Esophagus squamous epithelium (tissue), 4 donors: Measurements from ENCODE around the gene NFS1.

Experiments used
- CTCF ChIP-seq, 6 experiments: fragments of 450-650 bp in 4 of 6; fragments of 200-600 bp in 2 of 6; sonication (generic) in 2 of 6; IDR thresholded peaks; one replicate each; pipeline ENCODE4 v1.5.1; 2016 to 2019; ENCODE audit warnings: antibody characterized with exemption in 6 of 6, mild to moderate bottlenecking in 4 of 6, moderate library complexity in 4 of 6
- POLR2A ChIP-seq, 4 donors: fragments of 450-650 bp; IDR thresholded peaks; one replicate each; pipeline ENCODE4 v1.6.1; 2017; ENCODE audit warnings: antibody characterized with exemption in 4 of 4, mild to moderate bottlenecking in 4 of 4, moderate library complexity in 3 of 4

GRCh38 chr20:35629427-35630145 lies 69.6 kb downstream of the NFS1 start:
- TF ChIP-seq CTCF (IDR thresholded peaks at IDR 0.05): no peak
- TF ChIP-seq POLR2A (IDR thresholded peaks at IDR 0.05): no peak
